ENCODE measurements around the gene RCBTB2.

RCBTB2 gene

GRCh38 chr13:48487968-48488367 lies 44.9 kb downstream of the RCBTB2 start:
- Mint-ChIP-seq H3K36me3 (ENCODE audit: low read depth) (peaks cover 52% of the 10 kb centered on the region), H3K9me3 (peaks cover 8% of the 10 kb centered on the region), H3K27me3 (ENCODE audit: low read depth) (no peaks in the 10 kb centered on the region), H3K4me1 (no peaks in the 10 kb centered on the region), H3K4me3 (no peak overlapping the region), H3K27ac (no peak overlapping the region)
- TF ChIP-seq, protein P1, sequence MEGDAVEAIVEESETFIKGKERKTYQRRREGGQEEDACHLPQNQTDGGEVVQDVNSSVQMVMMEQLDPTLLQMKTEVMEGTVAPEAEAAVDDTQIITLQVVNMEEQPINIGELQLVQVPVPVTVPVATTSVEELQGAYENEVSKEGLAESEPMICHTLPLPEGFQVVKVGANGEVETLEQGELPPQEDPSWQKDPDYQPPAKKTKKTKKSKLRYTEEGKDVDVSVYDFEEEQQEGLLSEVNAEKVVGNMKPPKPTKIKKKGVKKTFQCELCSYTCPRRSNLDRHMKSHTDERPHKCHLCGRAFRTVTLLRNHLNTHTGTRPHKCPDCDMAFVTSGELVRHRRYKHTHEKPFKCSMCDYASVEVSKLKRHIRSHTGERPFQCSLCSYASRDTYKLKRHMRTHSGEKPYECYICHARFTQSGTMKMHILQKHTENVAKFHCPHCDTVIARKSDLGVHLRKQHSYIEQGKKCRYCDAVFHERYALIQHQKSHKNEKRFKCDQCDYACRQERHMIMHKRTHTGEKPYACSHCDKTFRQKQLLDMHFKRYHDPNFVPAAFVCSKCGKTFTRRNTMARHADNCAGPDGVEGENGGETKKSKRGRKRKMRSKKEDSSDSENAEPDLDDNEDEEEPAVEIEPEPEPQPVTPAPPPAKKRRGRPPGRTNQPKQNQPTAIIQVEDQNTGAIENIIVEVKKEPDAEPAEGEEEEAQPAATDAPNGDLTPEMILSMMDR (IDR thresholded peaks at IDR 0.05; ENCODE audit: unreplicated experiment in 3 of 3), result no peak

DNA sequence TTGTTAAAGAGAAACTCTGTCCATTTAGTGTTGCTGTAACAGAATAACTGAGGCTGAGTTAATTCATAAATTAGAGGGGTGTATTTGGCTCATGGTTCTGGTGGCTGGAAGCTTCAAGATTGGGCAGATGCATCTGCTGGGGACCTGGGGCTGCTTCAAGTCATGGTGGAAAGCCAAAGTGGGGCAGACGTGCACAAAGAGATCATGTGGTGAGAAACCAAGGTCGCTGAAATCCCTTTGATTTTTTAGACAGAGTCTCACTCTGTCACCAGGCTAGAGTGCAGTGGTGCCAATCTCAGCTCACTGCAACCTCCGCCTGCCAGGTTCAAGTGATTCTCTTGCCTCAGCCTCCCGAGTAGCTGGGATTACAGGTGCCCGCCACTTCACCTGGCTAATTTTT lies 46.0 kb downstream of the RCBTB2 start:
- Mint-ChIP-seq H3K36me3 (ENCODE audit: low read depth) (peaks cover 60% of the 10 kb centered on the region), H3K27ac (no peak overlapping the region), H3K4me1 (no peaks in the 10 kb centered on the region), H3K9me3 (peaks cover 8% of the 10 kb centered on the region), H3K4me3 (no peak overlapping the region), H3K27me3 (ENCODE audit: low read depth) (no peaks in the 10 kb centered on the region)
- TF ChIP-seq, protein P1 (IDR thresholded peaks at IDR 0.05; ENCODE audit: unreplicated experiment in 3 of 3), result no peak

DNA sequence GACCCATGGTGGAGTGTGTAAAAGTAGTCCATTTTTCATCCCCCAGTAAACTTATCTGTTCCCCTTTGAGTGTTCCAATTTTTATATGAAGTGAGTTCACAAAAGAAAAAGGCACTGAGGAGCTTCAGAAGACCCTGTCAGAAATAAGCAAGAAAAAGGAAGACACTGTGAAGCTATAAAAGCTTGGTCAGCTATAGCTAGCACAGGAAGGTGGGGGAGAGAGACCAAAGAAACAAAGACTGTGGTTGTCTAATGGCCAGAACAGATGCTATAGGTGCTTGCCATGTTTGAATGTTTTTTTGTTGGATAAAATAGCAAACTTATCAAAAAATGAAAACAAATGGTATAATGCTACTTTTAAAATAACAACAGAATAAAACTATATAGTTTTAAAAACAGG lies 46.5 kb downstream of the RCBTB2 start:
- TF ChIP-seq, protein P1 (IDR thresholded peaks at IDR 0.05; ENCODE audit: unreplicated experiment in 3 of 3), result no peak
- peaks cover 60% of the 10 kb centered on the region for H3K36me3 Mint-ChIP-seq (ENCODE audit: low read depth)
- H3K27ac Mint-ChIP-seq, result no peak overlapping the region
- no peak overlapping the region for H3K4me3 Mint-ChIP-seq
- H3K4me1 Mint-ChIP-seq, result no peaks in the 10 kb centered on the region
- peaks cover 8% of the 10 kb centered on the region for H3K9me3 Mint-ChIP-seq
- no peaks in the 10 kb centered on the region for H3K27me3 Mint-ChIP-seq (ENCODE audit: low read depth)

- peaks cover 8% of the 10 kb centered on the region for H3K9me3 Mint-ChIP-seq
- H3K4me3 Mint-ChIP-seq, result no peak overlapping the region
- H3K4me1 Mint-ChIP-seq, result no peaks in the 10 kb centered on the region
- peaks cover 60% of the 10 kb centered on the region for H3K36me3 Mint-ChIP-seq (ENCODE audit: low read depth)
- no peak overlapping the region for H3K27ac Mint-ChIP-seq
- TF ChIP-seq, protein P1 (IDR thresholded peaks at IDR 0.05; ENCODE audit: unreplicated experiment in 3 of 3), result no peak
- H3K27me3 Mint-ChIP-seq (ENCODE audit: low read depth), result no peaks in the 10 kb centered on the region
Measured at GRCh38 chr13:48485432-48485831, 47.4 kb downstream of the RCBTB2 start.

- TF ChIP-seq, protein P1 (IDR thresholded peaks at IDR 0.05; ENCODE audit: unreplicated experiment in 3 of 3), result no peak
- Mint-ChIP-seq H3K4me1 (no peaks in the 10 kb centered on the region), H3K27me3 (ENCODE audit: low read depth) (no peaks in the 10 kb centered on the region), H3K9me3 (peaks cover 8% of the 10 kb centered on the region), H3K36me3 (ENCODE audit: low read depth) (peaks cover 50% of the 10 kb centered on the region), H3K27ac (no peak overlapping the region), H3K4me3 (no peak overlapping the region)
Measured at GRCh38 chr13:48483575-48483974, 49.3 kb downstream of the RCBTB2 start.

DNA sequence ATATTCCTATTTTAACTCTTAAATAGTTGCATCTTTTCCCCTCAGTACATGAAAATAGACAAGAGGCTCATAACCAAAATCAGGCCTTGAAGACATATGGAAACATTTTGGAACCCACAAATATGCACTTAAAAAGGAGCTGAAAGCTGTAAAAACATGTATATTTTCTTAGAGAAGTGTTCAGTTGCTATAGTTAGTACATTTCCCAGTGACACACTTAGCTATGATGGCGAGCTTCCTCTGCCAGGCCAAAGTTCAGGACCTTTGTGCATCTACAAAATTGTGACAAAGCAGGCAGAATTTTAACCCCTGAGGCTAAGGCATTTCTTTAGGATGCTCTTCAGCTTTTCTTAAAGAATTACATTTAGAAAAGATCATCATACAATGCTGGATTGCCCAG lies 54.5 kb downstream of the RCBTB2 start:
- Mint-ChIP-seq H3K9me3 (no peaks in the 10 kb centered on the region), H3K27me3 (ENCODE audit: low read depth) (no peaks in the 10 kb centered on the region), H3K36me3 (ENCODE audit: low read depth) (peaks cover 41% of the 10 kb centered on the region), H3K4me3 (no peak overlapping the region), H3K27ac (no peak overlapping the region), H3K4me1 (no peaks in the 10 kb centered on the region)
- TF ChIP-seq, protein P1 (IDR thresholded peaks at IDR 0.05; ENCODE audit: unreplicated experiment in 3 of 3), result no peak

Measured in nephron (organoid).